Glomerular visceral epithelial cell (primary cell): ENCODE measurements around the gene SELPLG.
A peak's percentile ranks its signal among the peaks of the same experiment; 100 is the strongest.
"Not testable (repeated sequence)": the region's sequence is repeated elsewhere in the genome, so short reads cannot be mapped to it uniquely, and the experiment has no call there.

Experiments
- DNase-seq: peaks from one replicate; pipeline ENCODE4 v3.0.0-alpha.2; 2016; ENCODE audit errors: extremely low spot score

Gene SELPLG

DNA sequence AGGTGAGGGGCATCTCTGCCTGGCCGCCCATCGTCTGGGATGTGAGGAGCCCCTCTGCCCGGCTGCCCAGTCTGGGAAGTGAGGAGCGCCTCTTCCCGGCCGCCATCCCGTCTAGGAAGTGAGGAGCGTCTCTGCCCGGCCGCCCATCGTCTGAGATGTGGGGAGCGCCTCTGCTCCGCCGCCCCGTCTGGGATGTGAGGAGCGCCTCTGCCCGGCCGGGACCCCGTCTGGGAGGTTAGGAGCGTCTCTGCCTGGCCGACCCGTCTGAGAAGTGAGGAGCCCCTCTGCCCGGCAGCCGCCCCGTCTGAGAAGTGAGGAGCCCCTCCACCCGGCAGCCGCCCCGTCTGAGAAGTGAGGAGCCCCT lies 22.1 kb upstream of the SELPLG start:
- not testable (repeated sequence) for DNase-seq

DNA sequence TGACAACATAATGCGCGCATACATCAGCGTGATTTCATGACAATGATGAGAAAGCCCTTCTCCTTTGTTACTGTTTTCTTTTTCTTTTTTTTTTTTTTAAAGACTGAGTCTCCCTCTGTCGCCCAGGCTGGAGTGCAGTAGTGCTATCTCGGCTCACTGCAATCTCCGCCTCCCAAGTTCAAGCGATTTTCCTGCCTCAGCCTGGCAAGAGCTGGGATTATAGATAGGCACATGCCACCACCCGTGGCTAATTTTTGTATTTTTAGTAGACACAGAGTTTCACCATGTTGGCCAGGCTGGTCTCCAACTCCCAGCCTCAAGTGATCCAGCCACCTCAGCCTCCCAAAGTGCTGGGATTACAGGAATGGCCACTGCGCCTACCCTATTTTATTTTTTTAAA lies 20.9 kb upstream of the SELPLG start:
- not testable (repeated sequence) for DNase-seq

DNA sequence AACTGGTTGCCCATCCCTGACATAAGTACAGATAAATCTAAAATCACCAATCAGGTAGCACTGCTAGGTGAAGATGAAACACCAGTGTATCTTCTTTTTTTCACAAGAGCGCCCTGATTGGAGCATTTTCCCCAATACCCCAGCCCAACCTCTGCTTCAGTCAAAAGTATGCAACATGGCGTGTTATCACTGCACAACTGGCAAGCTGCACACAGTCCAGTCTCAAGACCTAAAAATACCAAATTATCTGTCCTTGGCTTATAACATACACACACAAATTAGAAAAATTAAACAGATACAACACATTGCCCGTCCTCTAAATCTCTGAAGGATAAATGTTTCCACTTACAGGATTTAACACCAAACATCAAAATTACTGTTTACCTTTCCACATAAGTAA lies 20.2 kb upstream of the SELPLG start:
- DNase-seq = no peak

DNA sequence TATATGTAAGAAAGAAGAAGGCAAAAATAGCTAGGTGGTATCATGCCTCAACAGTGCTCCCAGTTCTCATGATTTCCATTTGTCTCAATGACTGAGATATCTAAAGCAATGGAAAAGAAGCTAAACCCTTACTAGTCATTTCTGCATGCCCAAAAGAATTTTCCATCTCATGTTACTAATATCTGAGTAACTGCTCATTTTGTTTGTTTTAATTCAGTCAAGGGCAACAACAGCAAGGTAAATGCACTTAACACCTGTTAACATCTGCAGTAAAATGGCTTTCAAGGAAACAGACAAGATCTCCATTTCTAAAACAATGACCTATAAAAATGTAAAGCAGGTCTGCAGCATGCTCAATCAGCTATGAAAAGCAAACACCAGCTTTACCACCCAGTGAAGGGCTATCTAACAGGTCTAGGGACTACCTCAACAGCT lies 19.4 kb upstream of the SELPLG start:
- DNase-seq = no peak

DNA sequence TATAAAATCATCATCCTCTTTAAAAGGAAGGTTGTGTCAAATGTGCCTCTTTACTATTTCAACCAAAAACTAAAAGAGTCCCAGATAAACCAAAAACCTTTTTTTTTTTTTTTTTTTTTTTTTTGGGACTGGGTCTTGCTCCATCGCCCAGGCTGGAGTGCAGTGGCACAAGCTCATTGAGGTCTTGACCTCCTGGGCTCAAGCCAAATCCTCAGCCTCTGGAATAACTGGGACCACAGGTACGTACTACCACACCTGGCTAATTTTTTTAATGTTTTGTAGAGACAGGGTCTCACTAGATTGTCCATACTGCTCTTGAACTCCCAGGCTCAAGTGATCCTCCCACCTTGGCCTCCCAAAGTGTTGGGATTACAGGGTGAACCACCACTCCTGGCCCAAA lies 16.4 kb upstream of the SELPLG start:
- no peak for DNase-seq

DNA sequence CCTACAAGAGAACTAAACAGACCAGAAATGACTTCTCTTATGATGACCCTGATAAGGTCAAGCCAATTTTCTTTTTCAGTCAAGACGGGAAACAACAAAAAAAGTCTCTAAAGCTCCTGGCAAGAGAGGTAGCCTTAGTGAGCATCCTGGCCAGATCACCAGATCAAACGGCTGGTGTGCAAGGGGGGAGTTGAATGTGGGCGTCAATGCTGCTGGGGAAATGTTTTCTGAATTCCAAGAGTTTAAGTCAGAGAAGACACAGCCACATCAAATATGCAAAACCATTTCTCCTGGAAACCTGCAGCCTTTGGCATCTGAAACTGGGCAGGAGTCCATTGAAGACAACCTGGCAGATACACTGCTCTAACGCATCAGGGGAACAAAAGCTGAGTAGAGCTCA lies 16.0 kb upstream of the SELPLG start:
- peak; percentile 88 for DNase-seq

DNA sequence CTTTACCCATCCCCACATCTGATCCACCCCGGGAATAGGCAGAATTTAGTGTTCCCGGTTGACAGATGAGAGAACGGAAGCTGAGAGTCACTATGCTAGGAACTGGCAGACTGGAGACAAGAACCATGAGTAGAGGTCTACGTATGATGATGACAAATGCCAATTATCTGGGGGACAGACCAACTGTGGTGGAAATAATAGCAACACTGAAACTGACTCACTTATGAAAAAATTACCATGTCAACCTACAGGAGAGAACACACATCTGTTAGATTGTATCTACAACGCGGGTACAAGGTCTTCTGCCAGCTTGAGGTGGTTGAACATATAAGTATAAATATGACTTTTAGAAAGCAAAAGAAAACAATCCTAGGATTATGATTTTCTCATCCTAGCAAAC lies 15.4 kb upstream of the SELPLG start:
- peak; percentile 28 for DNase-seq

DNA sequence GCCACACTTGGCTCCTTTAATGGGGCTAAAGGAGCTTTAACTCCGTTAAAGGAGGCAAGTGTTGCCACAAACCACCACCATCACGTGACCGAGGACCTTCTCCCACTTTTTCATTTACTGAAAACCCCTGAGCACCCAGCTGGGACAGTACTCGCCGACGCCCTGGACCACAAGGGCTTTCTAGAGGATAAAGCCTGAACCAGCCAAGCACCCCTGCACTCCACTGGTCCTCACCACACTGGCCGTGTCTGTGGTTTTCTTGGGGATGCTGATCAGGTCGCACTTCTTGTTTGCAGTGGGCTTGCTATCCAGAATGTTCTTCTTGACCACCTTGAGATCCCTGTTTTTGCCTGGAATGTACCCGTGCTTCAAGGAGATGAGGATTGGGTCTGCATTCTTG lies 14.7 kb upstream of the SELPLG start:
- no peak for DNase-seq

DNA sequence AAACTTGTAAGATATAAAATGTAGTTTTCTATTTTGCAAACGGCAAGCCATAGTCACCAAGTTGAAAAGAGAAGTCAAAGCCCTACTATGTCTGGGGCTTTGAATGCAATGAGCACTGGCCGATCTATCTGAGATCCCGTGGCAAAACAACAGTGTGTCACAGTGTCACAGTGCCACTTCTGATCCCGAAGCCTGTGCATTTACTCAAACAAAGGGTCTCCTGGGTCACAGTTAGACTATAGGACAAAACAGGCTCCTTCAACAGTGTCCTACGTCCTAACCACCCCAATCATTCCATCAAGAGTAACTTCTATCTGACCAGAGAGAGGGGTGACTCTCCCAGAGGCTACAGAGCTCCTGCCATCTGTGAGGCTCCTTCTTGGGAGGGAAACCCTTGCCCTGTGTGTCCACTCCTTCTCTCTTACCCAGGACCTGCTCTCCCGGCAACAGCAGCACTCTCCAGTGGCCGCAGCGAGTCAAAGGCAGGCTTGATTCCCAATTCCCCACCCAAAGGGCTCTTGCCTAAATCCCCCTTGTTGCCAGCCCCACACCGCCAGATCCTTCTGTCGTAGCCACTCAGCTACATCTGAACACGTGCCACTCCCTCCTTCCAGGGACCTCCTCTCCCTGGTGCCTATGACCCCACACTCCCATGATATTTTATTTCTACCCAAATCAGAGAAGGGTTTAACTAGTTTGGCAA lies 14.0 kb upstream of the SELPLG start:
- DNase-seq = no peak

DNA sequence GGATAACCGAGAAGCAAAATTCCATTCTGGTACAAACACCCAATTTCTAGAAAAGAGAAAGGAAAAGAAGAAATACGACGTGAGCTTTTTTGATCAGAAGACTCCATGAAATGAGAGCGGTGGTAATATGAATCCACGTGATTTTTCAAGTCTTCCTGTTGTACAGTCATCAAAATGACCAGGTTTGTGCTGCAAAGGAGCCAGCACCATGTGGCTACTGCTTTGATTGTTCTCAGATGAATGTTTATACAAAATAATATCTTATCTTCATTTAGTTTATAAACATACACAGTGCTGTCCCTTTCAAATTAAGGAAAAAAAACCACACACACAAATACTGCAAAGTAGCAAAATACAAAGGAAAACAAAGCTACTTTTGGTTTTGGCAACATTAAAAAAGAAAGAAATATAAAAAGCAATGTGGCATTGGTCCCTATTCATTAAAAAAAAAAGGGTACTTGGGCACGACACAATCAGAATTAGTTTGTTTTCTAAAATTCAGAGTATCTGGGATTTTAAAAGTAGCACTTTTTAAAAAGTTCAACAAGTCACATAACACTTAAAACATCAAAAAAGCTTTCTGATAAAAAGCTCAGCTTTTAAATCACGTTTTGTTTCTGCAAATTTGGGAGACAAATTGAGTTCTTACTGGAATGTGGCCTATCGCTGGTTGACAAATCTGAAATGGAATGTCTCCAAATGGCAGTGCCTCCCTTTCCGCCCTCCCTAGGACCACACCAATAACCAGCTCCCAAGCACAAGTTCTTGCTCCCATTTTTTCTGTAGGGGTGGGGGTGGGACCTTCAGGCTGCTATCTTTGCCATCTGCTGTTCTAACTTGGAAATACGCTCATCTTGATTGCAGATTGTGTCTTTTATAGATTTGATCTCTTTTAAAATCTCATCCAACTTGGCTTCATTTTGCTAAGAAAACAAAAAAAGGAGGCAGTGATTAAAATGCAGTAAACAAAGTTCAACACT lies 13.2 kb upstream of the SELPLG start:
- no peak for DNase-seq

DNA sequence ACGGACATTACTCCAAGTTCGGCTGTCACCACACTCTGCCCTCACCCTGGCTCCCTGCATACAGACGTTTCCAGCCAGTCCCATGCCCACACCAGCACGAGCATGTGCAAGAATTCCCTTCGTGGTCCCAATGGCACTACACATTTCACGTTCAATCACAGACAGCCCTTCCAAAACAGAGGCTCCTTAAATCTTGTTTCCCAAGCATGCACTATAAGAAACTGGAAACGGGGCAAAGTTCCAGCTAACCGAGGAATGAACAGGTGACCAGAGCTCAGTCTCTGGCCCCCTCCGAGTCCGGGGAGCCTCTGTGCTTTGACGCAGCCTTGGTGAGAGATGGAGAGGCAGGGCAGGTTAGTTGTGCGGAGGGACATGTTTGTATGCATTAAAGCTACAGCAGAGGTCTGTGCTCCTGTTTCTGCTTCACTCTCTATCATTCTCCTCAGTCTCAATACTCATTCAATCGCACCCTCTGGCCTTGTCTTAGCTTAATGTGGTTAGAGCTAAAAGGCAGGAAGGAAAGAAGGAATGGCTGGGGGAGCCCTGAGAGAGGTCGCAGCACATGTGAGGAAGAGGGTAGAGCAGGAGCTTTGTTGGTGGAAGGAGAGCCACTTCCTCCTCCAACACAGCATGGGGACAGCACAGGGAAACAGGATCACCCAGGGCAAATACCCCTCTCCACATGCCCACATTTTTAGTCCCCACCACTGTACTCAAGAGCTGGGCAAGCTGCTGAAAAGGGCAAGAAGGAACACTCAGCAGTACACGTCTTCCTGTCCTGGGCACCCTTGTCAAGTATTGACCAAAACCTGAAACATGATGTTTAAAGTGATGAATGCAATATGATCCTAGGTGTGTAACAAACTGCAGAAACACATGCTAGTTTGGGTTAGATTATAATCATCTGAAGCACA lies 12.2 kb upstream of the SELPLG start:
- DNase-seq = no peak

DNA sequence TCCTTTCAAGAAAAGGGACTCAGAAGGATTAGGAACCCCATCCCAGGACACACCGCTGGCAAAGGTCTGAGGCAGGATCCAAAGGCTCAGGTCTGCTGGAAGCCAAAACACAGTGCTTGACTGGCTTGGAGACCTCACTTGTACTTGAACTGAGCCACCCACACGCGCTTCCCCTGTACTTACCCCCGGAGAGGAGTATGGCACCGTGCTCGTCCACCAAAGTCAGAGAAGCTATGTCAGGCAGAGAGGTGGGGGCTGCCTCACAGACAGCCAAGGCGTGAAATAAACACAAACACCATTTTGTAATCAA lies 11.1 kb upstream of the SELPLG start:
- DNase-seq = no peak

DNA sequence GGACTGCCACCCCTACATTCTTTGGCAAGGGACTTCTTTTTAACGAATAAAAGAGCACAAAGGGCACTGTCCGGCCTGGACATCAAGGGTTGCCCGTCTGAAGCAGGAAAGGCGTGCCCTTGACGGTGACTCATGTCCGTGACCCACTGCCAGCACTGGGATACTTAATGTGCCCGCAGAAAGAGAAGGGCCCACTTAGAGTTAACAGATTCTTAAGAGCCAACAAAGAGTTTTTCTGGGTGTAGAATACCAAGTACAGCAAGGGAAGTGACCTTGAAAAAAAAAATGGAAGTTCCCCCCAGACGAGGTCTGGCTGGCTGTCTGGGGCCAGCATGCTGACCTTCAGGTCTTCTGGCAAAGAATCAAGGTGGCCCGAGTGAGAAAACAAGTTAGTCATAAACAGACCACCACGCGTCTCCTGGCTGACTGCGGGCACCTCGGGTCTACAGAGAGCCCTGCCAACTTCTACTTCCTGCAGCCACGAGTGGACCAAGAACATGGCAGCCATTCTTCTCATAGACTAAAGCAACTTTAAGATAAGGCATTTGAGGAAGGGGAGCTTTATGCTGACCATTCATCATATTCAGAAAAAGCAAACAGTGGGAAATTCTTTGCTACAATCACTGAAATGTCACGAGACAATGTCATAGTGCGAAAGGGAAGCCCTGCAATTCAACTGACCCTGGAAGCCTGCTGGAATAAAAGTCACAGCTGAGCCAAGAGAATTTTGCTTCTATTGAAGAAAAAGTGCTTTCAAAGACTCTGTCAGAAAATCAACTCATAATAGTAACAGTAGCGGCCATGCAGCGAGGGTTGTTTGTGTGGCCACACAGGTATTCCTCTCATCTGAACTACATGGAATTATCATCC lies 10.5 kb upstream of the SELPLG start:
- peak; percentile 83 for DNase-seq

DNA sequence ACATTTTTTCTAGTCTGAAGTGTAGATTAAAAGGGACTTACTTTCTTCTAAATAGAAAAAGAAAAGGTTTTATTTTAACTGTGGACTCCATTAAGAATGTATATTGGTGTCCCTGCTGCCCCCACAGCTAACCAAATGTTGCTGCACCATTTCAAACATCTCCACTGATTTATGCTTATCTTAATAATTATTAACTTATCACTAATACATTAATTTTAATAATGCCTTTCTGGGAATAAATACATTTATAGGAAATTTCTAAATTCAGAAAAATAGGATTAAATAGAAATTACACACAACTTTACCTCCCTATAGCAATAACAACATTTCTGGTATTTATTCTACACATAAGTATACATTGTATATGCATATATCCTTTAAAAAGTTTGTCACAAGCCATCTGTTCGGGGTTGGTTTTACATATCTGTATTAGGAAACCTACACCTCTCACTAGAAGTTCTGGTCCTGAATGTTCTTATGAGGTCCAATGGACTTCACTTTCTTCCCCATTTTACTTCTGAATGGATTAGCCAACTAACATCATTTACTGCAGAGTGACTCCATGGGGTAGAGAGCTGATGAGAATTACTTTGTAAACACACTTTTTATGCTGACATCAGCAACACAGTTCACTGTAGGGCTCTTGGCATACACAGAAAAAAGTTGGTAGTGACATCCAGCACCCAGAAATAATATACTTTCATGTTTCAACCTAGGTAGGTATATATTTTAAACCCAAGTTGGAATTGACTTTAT lies 9.4 kb upstream of the SELPLG start:
- no peak for DNase-seq

DNA sequence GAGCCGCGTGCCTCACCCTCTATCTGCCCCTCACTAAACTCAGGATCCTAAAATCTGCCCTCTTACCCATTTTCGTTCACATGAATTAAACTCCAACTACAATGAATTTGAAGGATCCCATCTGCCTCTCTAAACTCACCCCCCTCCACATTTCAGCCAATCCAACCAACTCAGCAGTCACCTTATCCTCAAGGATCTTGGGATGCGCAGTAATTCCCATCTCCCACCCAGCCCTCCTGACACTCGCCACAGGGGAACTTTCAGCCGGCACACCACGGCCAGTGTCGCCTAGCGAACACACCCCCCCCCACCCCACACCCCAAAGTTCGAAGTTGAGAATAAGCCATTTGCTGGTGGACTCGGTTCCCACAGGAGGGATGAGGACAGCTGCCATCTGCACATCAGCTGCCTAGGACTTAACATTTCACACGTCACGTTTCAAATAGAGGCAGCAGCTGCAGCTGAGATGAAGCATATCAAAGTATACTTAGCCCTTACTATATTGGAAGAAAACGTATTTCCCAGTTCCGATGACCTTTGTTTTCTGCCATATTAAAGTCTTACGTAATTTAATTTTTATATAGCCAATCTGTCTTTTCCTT lies 8.7 kb upstream of the SELPLG start:
- DNase-seq = no peak

DNA sequence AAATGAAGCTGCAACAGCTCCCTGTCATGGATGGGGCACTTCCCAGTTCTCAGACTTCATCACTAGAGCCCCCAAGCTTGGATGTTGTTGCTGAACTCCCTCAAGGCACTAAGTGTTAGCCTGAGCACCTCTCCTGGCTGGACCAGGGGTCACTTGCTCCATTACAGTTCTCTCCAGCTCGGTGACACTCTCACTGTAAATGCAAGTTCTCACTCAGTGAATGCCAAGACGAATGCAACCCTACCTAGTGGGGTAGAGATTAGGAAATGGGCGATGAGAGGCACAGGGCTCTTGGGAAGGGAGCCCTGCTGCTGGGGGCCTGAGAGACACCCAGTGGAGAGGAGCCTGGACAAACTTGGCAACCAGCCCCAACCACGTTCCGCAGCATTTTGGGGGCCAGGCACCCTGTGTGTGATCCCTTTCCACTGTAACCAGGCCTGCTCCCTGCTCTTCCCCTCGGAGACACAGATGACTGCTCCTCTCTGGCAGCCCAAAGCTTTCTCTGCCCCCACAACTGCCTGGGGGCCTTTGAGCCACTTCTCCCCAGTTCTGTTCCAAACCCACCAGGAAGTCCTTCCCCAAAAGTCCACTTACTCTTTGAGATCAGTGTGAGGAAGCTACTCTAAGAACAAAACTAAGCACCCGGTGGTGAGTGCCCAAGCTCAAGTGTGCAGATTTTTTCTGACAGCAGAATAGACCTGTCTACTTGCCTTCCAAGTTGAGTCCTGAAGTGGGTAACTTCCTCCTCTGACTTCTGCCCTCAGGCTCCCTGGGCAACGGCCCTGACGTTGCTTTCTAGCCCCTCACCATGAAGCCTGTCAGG lies 8.0 kb upstream of the SELPLG start:
- no peak for DNase-seq

DNA sequence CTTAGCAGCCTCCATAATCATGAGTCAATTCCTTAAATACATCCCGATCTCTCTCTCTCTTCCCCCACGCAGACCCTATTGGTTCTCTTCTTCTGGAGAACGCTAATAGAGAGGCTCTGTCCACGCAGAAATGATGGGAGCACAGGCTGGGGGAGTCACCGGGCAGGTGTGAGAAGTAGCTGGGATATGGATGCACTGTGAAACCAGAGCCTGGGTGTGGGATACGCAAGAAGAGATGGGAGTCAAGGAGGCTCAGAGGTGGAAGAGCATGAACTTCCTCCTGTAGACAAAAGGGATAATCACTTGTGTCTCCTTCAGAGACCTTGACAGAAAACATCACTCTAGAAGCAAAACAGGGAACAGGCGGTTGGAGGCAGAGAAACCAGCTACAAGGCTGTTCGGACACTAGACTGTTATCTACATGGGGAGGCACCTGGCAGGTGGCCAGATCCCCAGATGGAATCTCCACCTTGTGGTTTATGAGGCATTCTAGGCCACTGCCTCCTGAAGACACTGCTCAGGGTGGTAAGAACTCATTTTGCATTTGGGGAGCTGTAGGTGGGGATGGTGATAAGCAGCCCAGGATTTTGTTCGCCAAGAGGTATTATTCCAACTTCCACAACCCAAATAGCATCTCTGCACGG lies 7.2 kb upstream of the SELPLG start:
- peak; percentile 77 for DNase-seq

DNA sequence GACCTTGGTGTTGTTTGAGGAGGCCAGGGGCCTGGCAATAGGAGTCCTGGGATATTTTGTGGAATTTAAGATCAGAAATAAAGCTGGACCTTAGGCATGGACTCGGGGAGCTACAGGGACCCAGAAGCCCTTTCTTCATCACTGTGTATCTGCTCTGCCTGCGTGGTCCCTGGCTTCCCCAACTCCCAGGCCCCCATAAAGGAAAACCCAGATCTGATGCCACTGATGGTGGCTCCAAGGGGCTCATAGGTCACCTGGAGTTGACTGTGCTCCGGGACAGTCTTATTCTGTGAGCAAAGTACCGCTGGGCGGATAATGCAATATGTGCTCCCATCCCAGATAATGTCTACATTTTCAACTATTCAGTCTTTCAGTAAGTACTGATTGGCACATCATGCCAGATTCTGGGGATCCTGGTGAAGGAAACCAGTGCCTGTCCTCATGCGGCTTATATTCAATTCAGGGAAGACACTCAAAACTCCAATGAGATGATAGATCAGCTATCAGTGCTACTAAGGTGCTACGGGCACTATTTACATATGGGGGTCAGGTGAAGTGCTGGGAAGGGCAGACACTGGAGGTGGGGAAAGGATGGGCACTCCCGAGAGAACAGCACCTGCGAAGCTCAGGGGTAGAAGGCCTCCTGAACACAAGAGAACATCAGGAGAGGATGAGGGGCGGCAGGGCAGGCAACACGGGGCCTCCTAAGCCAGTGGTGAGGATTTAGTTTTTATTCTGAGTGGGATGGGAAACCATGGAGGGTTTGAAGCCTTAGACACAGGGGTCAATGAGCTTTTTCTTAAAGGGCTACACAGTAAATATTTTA lies 5.5 kb upstream of the SELPLG start:
- no peak for DNase-seq
